Neuron (in vitro differentiated cells): ENCODE results near the gene CRHBP.
"Not testable (repeated sequence)": the region's sequence is repeated elsewhere in the genome, so short reads cannot be mapped to it uniquely, and the experiment has no call there.

Source experiments
- H2AFZ ChIP-seq: one replicate; pipeline ENCODE4 v1.6.1; 2013; ENCODE audit warnings: low read depth, mild to moderate bottlenecking, inconsistent platforms, low read length, moderate library complexity
- H3K27me3 ChIP-seq: one replicate; pipeline ENCODE4 v1.6.1; 2013; ENCODE audit warnings: low read length; ENCODE audit not compliant: insufficient read depth
- H3K36me3 ChIP-seq: one replicate; pipeline ENCODE4 v1.6.1; 2013; ENCODE audit warnings: low read length; ENCODE audit not compliant: insufficient read depth
- H3K4me1 ChIP-seq: one replicate; pipeline ENCODE4 v1.6.1; 2013; ENCODE audit warnings: low read length; ENCODE audit not compliant: insufficient read depth
- H3K4me3 ChIP-seq: 2 replicates; pipeline ENCODE4 v1.5.1; 2013; ENCODE audit warnings: mild to moderate bottlenecking, low read length, moderate library complexity
- H3K9me3 ChIP-seq: one replicate; pipeline ENCODE4 v1.6.1; 2013; ENCODE audit warnings: low read length

The CRHBP gene

GRCh38 chr5:76974785-76975184 lies 21.9 kb downstream of the CRHBP start:
- H3K36me3 ChIP-seq, result no peaks in the 10 kb centered on the region
- no peak overlapping the region for H3K4me3 ChIP-seq
- H3K27me3 ChIP-seq, result no peaks in the 10 kb centered on the region

GRCh38 chr5:76978869-76979268 lies 26.0 kb downstream of the CRHBP start:
- no peaks in the 10 kb centered on the region for H3K9me3 ChIP-seq
- H3K36me3 ChIP-seq, result no peaks in the 10 kb centered on the region
- H3K4me3 ChIP-seq, result no peak overlapping the region
- H2AFZ ChIP-seq, result no peak overlapping the region
- no peaks in the 10 kb centered on the region for H3K4me1 ChIP-seq
- H3K27me3 ChIP-seq, result no peaks in the 10 kb centered on the region

More at GRCh38 chr5:76974785-76975184, 21.9 kb downstream of the CRHBP start:
- Histone ChIP-seq H2AFZ (no peak overlapping the region), H3K9me3 (no peaks in the 10 kb centered on the region), H3K4me1 (no peaks in the 10 kb centered on the region)

- H3K9me3 ChIP-seq, result no peaks in the 10 kb centered on the region
- no peaks in the 10 kb centered on the region for H3K36me3 ChIP-seq
- no peaks in the 10 kb centered on the region for H3K4me1 ChIP-seq
- no peak overlapping the region for H3K4me3 ChIP-seq
- H3K27me3 ChIP-seq, result no peaks in the 10 kb centered on the region
- H2AFZ ChIP-seq, result no peak overlapping the region
These were observed 27.8 kb downstream of the CRHBP start for GRCh38 chr5:76980518-76981144.

GRCh38 chr5:76982450-76982849 lies 29.6 kb downstream of the CRHBP start:
- Histone ChIP-seq H3K4me3 (no peak overlapping the region), H3K36me3 (no peaks in the 10 kb centered on the region), H3K27me3 (no peaks in the 10 kb centered on the region), H2AFZ (no peak overlapping the region), H3K9me3 (peaks cover 2% of the 10 kb centered on the region), H3K4me1 (no peaks in the 10 kb centered on the region)

GRCh38 chr5:76983468-76983867 lies 30.6 kb downstream of the CRHBP start:
- no peak overlapping the region for H3K4me3 ChIP-seq
- H3K27me3 ChIP-seq, result no peaks in the 10 kb centered on the region
- H3K36me3 ChIP-seq, result no peaks in the 10 kb centered on the region
- H3K4me1 ChIP-seq, result no peaks in the 10 kb centered on the region
- no peak overlapping the region for H2AFZ ChIP-seq
- H3K9me3 ChIP-seq, result peaks cover 2% of the 10 kb centered on the region

DNA sequence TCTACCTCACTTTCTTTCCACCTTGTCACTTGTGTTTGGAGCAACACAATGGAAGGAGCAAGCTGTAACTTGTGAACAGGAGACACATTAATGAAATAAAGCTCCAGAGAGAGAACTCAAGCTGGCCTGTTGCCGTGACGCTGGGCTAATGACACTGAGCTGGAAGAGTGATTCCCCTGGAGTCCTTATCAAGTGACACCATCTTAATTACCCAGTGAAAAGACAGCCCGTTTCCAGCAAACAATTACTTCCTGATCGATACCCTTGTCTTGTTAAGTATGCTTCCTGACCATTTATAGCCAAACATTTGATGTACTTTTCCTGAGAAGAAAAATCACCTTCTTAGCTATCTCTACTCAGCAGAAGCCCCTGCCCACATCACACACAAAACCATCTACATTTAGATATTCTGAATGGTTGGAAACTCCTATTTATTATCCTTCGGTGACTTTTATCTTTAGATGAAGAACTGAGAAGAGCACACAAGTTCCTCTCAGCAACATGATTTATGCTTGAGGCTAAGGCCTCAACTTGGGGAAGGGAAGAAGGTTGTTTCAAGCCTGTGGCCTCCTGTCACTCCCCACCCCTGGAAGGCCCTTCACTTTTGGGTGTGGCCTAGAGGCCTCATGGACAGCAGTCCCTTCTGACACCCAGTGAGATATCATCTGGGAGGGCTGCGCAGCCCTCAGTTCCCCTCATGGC lies 34.1 kb downstream of the CRHBP start:
- H3K27me3 ChIP-seq, result no peaks in the 10 kb centered on the region
- H3K36me3 ChIP-seq, result no peaks in the 10 kb centered on the region
- no peaks in the 10 kb centered on the region for H3K4me1 ChIP-seq
- no peak overlapping the region for H3K4me3 ChIP-seq
- H3K9me3 ChIP-seq, result peaks cover 2% of the 10 kb centered on the region
- H2AFZ ChIP-seq, result no peak overlapping the region

DNA sequence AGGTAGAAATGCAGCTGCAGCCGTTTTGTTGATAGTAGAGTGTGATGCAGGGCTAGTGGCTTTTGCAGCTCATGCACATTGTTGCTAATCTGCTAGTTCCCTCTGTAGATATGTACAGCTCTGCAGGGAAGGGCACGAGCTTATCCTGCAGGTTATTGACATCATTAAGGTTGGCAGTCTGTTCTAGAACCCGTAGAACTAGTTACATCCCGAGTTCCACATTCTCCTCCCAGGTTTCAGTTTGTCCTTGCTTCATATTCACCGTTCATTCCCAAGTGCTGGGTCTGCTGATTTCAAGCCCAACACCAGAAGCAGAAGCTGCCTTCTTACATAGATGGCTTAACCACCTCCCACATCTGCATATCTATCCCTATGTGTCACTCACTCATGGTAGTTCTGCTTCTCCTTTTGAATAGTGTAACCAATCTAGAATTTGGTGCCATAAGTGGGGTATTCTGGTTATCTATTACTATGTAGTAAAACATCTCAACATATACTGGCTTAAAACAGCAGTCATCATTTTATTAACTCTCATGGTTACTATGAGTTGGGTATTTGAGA lies 38.1 kb downstream of the CRHBP start:
- Histone ChIP-seq H3K9me3 (peaks cover 2% of the 10 kb centered on the region), H3K4me1 (no peaks in the 10 kb centered on the region), H3K4me3 (no peak overlapping the region), H3K36me3 (no peaks in the 10 kb centered on the region), H3K27me3 (no peaks in the 10 kb centered on the region), H2AFZ (no peak overlapping the region)

GRCh38 chr5:76993436-76993835 lies 40.6 kb downstream of the CRHBP start:
- H3K4me3 ChIP-seq, H3K4me1 ChIP-seq, H3K9me3 ChIP-seq, H2AFZ ChIP-seq, H3K36me3 ChIP-seq, H3K27me3 ChIP-seq: not testable (repeated sequence)

GRCh38 chr5:76994337-76994736 lies 41.5 kb downstream of the CRHBP start:
- Histone ChIP-seq H2AFZ (no peak overlapping the region), H3K36me3 (no peaks in the 10 kb centered on the region), H3K4me1 (no peaks in the 10 kb centered on the region), H3K4me3 (no peak overlapping the region), H3K9me3 (no peaks in the 10 kb centered on the region), H3K27me3 (no peaks in the 10 kb centered on the region)

DNA sequence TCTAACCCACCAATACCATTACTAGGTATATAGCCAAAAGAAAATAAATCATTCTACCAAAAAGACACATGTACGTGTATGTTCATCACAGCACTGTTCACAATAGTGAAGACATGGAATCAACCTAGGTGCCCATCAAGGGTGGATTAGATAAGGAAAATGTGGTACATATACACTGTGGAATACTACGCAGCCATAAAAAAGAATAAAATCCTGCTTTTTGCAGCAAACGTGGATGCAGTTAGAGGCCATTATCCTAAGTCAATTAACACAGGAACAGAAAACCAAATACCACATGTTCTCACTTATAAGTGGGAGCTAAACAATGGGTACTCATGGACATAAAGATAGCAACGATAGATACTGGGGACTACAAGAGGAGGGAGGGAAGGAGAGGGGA lies 45.4 kb downstream of the CRHBP start:
- not testable (repeated sequence) for H3K9me3 ChIP-seq, H3K4me1 ChIP-seq, H3K4me3 ChIP-seq, H3K36me3 ChIP-seq, H3K27me3 ChIP-seq, H2AFZ ChIP-seq

DNA sequence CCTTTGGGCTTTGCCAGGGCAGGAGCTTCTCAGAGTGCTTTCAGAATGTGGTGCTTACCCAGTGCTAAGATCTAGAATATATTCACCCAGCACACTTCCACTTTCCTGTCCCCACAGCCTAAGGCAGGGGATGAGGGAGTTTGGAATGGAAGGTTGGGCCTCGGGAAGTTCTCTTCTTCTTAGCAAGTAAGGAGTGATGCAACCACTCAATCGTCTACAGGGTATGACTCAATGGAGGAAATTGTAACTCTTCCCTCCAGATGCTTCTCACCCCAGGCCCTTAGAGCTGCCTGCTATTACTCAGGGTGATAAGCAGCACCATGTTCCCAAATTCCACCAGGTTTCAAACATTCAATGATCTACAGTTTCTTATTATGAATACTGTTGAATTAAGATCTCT lies 46.6 kb downstream of the CRHBP start:
- H2AFZ ChIP-seq, result no peak overlapping the region
- no peak overlapping the region for H3K4me3 ChIP-seq
- no peaks in the 10 kb centered on the region for H3K4me1 ChIP-seq
- H3K9me3 ChIP-seq, result no peaks in the 10 kb centered on the region
- no peaks in the 10 kb centered on the region for H3K36me3 ChIP-seq
- no peaks in the 10 kb centered on the region for H3K27me3 ChIP-seq

GRCh38 chr5:77003246-77003645 lies 50.4 kb downstream of the CRHBP start:
- H3K4me1 ChIP-seq, result no peaks in the 10 kb centered on the region
- H3K4me3 ChIP-seq, result no peak overlapping the region
- no peak overlapping the region for H2AFZ ChIP-seq
- H3K27me3 ChIP-seq, result peaks cover 2% of the 10 kb centered on the region
- H3K9me3 ChIP-seq, result no peaks in the 10 kb centered on the region
- H3K36me3 ChIP-seq, result no peaks in the 10 kb centered on the region

DNA sequence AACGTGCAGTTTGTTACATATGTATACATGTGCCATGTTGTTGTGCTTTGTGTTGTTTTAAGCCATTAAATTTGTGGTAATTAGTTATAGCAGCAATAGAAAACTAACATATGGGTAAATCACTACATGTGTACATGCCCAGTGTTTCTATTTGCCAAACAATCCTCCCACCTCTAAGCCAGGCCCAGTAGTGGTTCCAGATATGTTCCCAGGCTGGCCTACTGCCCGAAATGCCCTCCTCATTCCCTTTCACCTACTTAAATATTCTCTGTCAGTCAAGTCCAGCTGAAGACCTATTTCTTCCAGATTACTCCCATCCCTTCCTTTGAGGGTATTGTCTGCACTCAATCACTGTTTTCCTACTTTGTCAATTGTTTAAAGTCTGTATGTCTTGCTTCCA lies 53.3 kb downstream of the CRHBP start:
- no peaks in the 10 kb centered on the region for H3K36me3 ChIP-seq
- H3K4me3 ChIP-seq, result no peak overlapping the region
- H3K4me1 ChIP-seq, result no peaks in the 10 kb centered on the region
- H2AFZ ChIP-seq, result no peak overlapping the region
- no peaks in the 10 kb centered on the region for H3K9me3 ChIP-seq
- H3K27me3 ChIP-seq, result peaks cover 2% of the 10 kb centered on the region
